Activated CD8-positive, alpha-beta T cell treated with anti-CD3 and anti-CD28 coated beads, Interleukin-2, amount 10 ng/mL, durations not matched to agents 7 days and 5 days (primary cell): Measurements from ENCODE around the gene AMN. TPM values are rescaled to one million over a fixed set of nuclear protein-coding genes. Genes with fewer than 3 reads are reported as not detected.

ENCODE experiments used
- total RNA-seq, 2 experiments: library from RNA; stranded (reverse); gene quantifications; one replicate each; pipeline ENCODE4 v1.2.3, GENCODE V29; 2021

The AMN gene
- total RNA-seq, 2 experiments from 2014 or later, result 0.91 to 0.95 TPM

Other genes starting within 250 kb of the AMN start
- gene TRAF3, start 145.2 kb upstream of the AMN start, total RNA-seq, result 10 to 100 TPM; 28.9 to 31.0 TPM
- gene CDC42BPB, start 134.9 kb downstream of the AMN start, total RNA-seq, result under 1 TPM; 0.13 to 0.16 TPM
- not detected for gene LBHD2, start 161.5 kb downstream of the AMN start, total RNA-seq
- not detected for gene EXOC3L4, start 172.1 kb downstream of the AMN start, total RNA-seq
- under 1 TPM; 0.23 to 0.71 TPM for gene TNFAIP2, start 200.8 kb downstream of the AMN start, total RNA-seq